ENCODE data around the gene VMP1.
"Not testable (repeated sequence)": the region's sequence is repeated elsewhere in the genome, so short reads cannot be mapped to it uniquely, and the experiment has no call there.

The VMP1 gene

GRCh38 chr17:59771093-59771492, 63.6 kb downstream of the VMP1 start:
- no peak overlapping the region for H3K4me3 ChIP-seq (ENCODE audit: low read depth, low read length)
- TF ChIP-seq CTCF (conservative IDR thresholded peaks at IDR 0.05; ENCODE audit: low read depth, low read length): no peak
- DNase-seq (ENCODE audit: low read depth): no peak

GRCh38 chr17:59775786-59776350, 68.4 kb downstream of the VMP1 start:
- no peak for DNase-seq (ENCODE audit: low read depth)
- TF ChIP-seq CTCF (conservative IDR thresholded peaks at IDR 0.05; ENCODE audit: low read depth, low read length): no peak
- H3K4me3 ChIP-seq (ENCODE audit: low read depth, low read length): no peak overlapping the region

- H3K4me3 ChIP-seq (ENCODE audit: low read depth, low read length): no peak overlapping the region
- DNase-seq (ENCODE audit: low read depth): no peak
- no peak for TF ChIP-seq CTCF (conservative IDR thresholded peaks at IDR 0.05; ENCODE audit: low read depth, low read length)
Observed at GRCh38 chr17:59776577-59776976, 69.1 kb downstream of the VMP1 start.

GRCh38 chr17:59777033-59777432, 69.6 kb downstream of the VMP1 start:
- no peak for TF ChIP-seq CTCF (conservative IDR thresholded peaks at IDR 0.05; ENCODE audit: low read depth, low read length)
- H3K4me3 ChIP-seq (ENCODE audit: low read depth, low read length): no peak overlapping the region
- no peak for DNase-seq (ENCODE audit: low read depth)

- no peak for DNase-seq (ENCODE audit: low read depth)
- TF ChIP-seq CTCF (conservative IDR thresholded peaks at IDR 0.05; ENCODE audit: low read depth, low read length): no peak
- no peak overlapping the region for H3K4me3 ChIP-seq (ENCODE audit: low read depth, low read length)
Observed at GRCh38 chr17:59778996-59779395, 71.5 kb downstream of the VMP1 start.

- no peak for TF ChIP-seq CTCF (conservative IDR thresholded peaks at IDR 0.05; ENCODE audit: low read depth, low read length)
- DNase-seq (ENCODE audit: low read depth): no peak
- H3K4me3 ChIP-seq (ENCODE audit: low read depth, low read length): no peak overlapping the region
Observed at GRCh38 chr17:59779521-59779920, 72.1 kb downstream of the VMP1 start.

GRCh38 chr17:59780548-59780947, 73.1 kb downstream of the VMP1 start:
- DNase-seq (ENCODE audit: low read depth); H3K4me3 ChIP-seq (ENCODE audit: low read depth, low read length): not testable (repeated sequence)
